ENCODE measurements around the gene MSGN1.

MSGN1 gene

GRCh38 chr2:17827316-17827715 lies 11.1 kb downstream of the MSGN1 start:
- DNase-seq: no peak
- Mint-ChIP-seq H3K27me3 (ENCODE audit: low read depth, poor library complexity) (no peaks in the 10 kb centered on the region), H3K36me3 (ENCODE audit: low read depth) (peaks cover 6% of the 10 kb centered on the region), H3K27ac (no peak overlapping the region), H3K4me3 (no peak overlapping the region), H3K4me1 (peaks cover 42% of the 10 kb centered on the region), H3K9me3 (no peaks in the 10 kb centered on the region)
- no peak for TF ChIP-seq CTCF (IDR thresholded peaks at IDR 0.05)

- H3K36me3 Mint-ChIP-seq (ENCODE audit: low read depth): peaks cover 6% of the 10 kb centered on the region
- H3K4me1 Mint-ChIP-seq: peaks cover 37% of the 10 kb centered on the region
- DNase-seq: no peak
- H3K9me3 Mint-ChIP-seq: no peaks in the 10 kb centered on the region
- no peak overlapping the region for H3K4me3 Mint-ChIP-seq
- H3K27me3 Mint-ChIP-seq (ENCODE audit: low read depth, poor library complexity): no peaks in the 10 kb centered on the region
- H3K27ac Mint-ChIP-seq: no peak overlapping the region
- no peak for TF ChIP-seq CTCF (IDR thresholded peaks at IDR 0.05)
Observed at GRCh38 chr2:17827785-17828184, 11.5 kb downstream of the MSGN1 start.

- Mint-ChIP-seq H3K9me3 (no peaks in the 10 kb centered on the region), H3K4me1 (peaks cover 16% of the 10 kb centered on the region), H3K27me3 (ENCODE audit: low read depth, poor library complexity) (no peaks in the 10 kb centered on the region), H3K4me3 (peak overlapping the region; percentile 73), H3K27ac (no peak overlapping the region), H3K36me3 (ENCODE audit: low read depth) (peaks cover 6% of the 10 kb centered on the region)
- peak; percentile 97 for TF ChIP-seq CTCF (IDR thresholded peaks at IDR 0.05)
- peak; percentile 95 for DNase-seq
Observed at GRCh38 chr2:17830053-17831034, 14.1 kb downstream of the MSGN1 start.

- no peak overlapping the region for H3K4me3 Mint-ChIP-seq
Observed at GRCh38 chr2:17835516-17835915, 19.3 kb downstream of the MSGN1 start.

GRCh38 chr2:17839959-17840358 lies 23.7 kb downstream of the MSGN1 start:
- Mint-ChIP-seq H3K36me3 (ENCODE audit: low read depth) (no peaks in the 10 kb centered on the region), H3K9me3 (no peaks in the 10 kb centered on the region), H3K27ac (no peak overlapping the region), H3K4me3 (no peak overlapping the region), H3K4me1 (no peaks in the 10 kb centered on the region), H3K27me3 (ENCODE audit: low read depth, poor library complexity) (peaks cover 6% of the 10 kb centered on the region)
- TF ChIP-seq CTCF (IDR thresholded peaks at IDR 0.05): no peak
- no peak for DNase-seq

More at GRCh38 chr2:17835516-17835915, 19.3 kb downstream of the MSGN1 start:
- DNase-seq: no peak
- Mint-ChIP-seq H3K27ac (no peak overlapping the region), H3K27me3 (ENCODE audit: low read depth, poor library complexity) (no peaks in the 10 kb centered on the region), H3K9me3 (no peaks in the 10 kb centered on the region), H3K4me1 (peaks cover 8% of the 10 kb centered on the region), H3K36me3 (ENCODE audit: low read depth) (no peaks in the 10 kb centered on the region)
- no peak for TF ChIP-seq CTCF (IDR thresholded peaks at IDR 0.05)

All from nephron progenitor cell (in vitro differentiated cells).